NCI-H187 (cell line): Measurements from ENCODE around the gene INPP5F.
"Not testable (repeated sequence)": the region's sequence is repeated elsewhere in the genome, so short reads cannot be mapped to it uniquely, and the experiment has no call there.

ENCODE experiments used
- DNase-seq, 2 experiments: peaks; one replicate each; lab custom pipeline; 2025; lab: John Stamatoyannopoulos, UW

The INPP5F gene

DNA sequence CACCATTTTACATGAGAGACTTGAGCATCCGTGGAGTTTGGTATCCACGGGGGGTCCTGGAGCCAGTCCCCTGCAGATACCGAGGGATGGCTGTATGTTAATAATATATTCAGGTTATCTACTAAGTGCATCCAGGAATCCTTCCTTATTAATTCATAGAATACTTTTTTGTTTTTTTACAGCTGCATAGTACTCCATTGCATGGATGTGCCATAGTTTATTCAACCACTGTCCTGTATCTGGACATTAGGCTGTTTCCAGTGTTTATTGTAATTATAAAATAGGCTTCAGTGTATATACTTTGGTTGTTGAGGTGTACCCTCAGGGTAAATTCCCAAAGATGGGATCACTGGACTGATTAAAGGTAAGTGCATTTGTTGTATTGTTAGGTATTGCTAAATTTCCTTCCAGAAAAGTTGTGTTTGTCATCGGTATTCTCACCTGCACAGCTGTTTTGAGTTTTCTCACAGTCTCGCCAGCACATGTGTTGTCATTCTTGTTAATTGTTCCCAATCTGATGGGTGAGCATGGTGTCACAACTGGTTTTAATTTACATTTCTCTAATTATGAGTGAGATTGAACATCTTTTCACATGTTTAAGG, 55.1 kb downstream of the INPP5F start:
- no peak for DNase-seq

DNA sequence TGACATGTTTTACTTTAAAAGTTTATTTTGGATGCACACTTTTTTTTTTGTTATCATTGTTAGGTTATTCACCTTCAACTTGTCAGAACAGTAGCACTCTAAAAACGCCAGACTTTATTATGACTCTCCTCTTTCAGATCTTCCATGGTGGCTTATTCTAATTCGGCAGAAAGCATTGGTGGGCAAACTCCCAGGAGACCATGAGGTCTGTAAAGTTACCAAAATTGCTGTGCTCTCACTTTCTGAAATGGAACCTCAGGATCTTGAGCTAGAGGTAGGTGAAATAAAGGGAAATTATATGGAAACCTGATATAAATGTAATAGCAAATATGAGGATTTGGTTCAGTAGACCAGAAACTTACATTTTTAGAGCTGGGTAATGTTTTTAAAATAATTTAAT, 55.6 kb downstream of the INPP5F start:
- DNase-seq = no peak

DNA sequence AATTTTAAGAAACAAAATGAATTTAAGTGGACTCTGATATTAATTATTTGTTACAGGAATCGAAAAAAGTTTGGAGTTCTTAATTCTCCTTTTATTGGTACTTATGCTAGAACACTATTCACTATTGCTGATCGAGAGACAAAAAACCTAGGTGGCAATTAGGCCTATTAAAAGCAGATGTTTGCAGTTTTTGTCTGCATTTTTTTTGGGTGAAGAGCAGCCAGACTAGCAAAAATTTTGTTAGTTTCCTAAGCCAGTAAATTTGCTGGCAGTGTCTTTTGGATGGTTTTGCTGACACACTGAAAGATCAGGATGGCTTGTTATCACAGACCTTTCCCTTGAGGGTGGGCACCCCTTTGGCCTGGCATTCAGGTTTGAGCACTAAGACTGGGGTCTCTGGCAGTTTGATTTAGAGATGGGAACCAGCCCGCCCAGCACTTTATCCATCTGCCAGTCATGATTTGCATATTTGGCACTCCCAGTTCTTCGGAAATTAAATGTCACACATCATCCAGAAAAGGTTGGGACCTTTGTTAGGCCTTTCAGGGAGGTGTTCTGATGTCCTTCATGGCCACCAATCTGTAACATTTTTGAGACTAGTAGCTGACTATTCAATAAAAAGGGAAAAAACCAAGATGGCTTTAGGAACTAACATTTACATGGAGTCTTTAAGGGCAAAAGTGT, 57.3 kb downstream of the INPP5F start:
- no peak for DNase-seq

DNA sequence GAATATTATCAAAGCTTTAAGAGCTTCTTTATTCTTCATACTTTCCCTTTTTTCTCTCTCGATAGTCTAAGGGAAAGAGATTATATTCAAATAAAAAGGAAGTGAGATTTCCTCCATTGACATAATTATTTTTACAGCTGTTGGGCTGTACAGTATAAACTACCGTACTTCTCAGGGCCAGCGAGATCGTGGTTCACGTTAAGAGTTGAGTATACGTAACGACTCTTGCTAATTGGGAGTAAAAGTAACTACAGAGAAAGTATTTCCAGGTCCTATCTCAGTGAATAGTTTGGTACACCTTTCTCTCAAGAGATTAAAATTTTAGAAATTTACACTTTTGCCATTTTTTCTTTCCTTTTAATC, 57.8 kb downstream of the INPP5F start:
- no peak for DNase-seq

DNA sequence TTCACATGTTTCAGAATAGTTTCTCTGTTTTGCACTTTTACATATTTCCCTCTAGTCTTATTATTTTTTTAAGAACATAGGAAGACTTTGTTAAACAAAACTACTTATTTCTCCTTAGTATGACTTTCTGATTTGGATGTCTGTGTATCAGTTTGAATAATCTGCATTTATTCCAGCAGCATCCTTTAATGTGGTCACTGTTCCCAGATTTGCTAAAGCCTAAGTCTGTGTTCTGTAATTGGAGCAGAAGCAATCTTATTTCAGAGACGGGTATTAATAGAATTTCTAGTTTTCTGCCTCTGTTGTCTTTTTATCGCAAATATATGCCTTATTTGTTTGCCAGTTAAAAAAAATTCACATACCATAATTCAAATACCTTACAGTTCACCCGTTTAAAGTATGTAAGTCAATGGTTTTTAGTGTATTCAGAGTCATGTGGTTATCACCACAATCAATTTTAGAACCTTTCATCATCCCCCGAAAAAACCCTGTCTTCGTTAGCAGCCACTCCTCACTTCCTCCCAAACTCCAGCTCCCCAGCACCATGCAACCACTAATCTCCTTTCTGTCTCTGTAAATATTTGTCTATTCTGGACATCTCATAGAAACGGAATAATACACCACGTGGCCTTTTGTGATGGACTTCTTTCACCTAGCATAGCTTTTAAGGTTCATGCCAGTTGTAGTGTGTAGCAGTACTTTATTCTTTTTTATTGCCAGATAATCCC, 58.7 kb downstream of the INPP5F start:
- no peak for DNase-seq

DNA sequence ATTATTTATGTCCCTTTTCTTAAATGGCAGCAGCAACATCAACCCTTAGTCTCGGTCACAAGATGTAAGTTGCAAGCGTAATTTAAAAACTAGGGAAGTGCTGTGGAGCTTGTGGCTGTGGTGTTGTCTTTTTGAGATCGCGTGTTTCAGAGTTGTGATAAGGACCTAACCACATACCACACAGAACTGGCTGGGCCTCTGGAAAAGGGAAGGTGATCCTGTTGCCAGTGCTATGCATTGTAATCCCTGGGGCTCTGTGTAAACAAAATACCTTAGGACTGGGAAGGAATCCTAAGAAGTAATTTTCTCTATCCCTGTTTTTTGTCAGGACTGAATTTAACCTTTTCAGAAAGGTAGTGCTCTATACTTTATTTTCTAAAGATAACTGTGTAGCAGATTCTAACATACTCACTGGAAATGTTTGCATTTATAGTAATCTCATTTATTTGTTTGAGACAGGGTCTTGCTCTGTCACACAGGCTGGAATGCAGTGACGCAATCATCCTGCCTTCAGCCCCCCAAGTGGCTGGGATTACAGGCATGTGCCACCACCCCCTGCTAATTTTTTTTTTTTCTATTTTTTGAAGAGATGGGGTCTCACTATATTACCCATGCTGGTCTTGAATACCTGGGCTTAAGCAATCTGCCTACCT, 60.4 kb downstream of the INPP5F start:
- DNase-seq = no peak

DNA sequence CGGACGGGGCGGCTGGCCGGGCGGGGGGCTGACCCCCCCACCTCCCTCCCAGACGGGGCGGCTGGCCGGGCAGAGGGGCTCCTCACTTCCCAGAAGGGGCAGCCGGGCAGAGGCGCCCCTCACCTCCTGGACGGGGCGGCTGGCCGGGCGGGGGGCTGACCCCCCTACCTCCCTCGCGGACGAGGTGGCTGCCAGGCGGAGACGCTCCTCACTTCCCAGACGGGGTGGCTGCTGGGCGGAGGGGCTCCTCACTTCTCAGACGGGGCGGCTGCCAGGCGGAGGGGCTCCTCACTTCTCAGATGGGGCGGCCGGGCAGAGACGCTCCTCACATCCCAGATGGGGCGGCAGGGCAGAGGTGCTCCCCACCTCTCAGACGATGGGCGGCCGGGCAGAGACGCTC, 69.3 kb downstream of the INPP5F start:
- DNase-seq = not testable (repeated sequence)

DNA sequence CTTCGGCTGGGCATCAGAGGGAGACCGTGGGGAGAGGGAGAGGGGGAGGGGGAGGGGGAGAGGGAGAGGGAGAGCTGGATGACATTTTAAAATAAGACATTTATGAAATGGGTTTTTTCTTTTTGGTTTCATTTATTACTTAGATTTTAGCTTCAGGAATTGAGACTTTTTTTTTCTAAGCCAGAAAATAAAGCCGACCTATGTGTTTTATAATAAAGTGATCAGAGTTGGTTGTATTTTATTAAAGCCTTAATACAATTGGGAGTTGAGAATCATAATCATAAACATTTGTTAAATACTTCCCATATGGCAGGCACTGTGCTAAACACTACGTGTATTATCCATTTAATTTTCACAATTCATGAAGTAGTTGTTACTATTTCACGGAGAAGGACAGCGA, 70.2 kb downstream of the INPP5F start:
- DNase-seq = no peak

DNA sequence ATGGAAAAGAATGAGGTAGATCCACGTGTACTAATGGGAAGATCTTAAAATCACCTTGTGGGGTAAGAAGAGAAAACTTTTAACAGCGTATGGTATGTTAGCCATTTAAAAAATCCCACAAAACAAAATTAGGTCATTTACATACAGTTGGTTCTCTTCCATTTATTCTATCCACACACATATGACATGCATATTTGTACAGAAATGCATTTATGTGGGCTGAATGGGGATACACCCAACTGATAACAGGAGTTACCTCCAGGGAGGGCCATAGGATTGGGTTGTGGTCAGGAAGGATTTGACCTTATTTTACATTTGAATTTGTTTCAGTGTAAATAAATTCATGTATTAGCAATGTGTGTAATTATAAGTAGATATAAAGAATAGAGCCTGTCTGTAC, 75.3 kb downstream of the INPP5F start:
- no peak for DNase-seq

DNA sequence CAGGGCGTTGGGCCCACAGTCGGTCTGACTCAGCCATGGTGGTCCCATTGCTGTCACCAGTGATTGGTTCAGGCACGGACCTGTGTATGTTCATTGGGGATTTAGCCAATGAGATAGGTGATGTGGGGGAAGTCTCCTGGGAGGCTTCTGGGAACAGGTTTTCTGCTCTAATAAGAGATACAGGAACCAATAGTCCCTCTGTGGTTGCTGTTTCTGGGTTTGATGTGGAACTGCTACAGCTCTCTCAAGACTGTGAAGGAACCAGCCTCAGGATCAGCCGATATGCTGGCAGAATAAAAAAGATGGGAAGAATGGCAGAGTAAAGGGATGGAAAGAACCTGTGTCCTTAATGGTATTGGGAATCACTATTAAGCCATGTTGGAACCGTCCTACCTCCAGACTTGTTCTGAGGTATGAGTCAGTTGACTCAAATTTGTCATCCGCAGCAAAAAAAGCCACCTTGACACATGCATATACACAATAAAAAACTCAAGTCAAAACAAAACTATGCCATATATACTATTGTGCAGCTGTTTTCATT, 76.2 kb downstream of the INPP5F start:
- DNase-seq = no peak

DNA sequence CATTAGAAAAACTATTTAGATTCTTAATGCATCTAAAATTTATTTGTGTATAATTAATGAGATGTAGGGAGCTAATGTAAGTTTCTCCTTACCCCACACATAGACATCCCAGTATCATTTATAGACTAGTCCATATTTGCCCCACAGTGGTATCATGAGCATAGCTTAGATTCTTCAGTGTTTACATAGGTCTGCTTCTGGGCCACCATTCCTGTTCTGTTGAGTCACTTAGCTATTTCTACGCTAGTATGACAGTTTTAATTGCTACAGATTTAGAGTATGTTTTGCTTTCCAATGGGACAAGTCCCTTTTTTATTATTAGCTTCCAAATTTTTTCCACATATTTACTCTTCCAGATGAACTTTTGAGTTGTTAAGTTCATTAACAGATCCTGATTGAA, 77.4 kb downstream of the INPP5F start:
- no peak for DNase-seq

DNA sequence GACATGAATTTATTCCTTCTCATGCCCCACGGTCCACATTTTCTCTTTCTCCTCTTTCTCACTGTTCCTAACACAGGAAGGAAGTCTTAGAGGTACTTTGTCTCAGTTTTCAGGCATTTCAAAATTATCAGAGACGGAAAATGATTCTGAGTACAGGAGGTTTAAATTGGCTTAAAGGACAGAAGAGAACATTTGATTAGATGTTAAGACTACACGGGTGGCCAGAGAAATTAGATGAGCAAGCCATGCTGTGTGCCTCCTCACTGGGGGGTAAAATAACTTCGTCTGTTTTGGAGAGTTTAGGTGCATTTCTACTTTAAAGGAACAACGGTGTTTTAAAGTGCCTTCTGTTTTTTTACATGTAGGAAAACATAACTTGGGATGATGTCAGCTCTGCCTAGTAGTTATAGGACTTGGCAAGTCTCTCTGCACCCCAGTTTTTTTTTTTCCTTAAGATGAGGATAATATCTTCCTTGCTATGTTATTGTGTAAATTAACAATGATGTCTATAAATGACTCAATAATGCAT, 79.9 kb downstream of the INPP5F start:
- DNase-seq = no peak

DNA sequence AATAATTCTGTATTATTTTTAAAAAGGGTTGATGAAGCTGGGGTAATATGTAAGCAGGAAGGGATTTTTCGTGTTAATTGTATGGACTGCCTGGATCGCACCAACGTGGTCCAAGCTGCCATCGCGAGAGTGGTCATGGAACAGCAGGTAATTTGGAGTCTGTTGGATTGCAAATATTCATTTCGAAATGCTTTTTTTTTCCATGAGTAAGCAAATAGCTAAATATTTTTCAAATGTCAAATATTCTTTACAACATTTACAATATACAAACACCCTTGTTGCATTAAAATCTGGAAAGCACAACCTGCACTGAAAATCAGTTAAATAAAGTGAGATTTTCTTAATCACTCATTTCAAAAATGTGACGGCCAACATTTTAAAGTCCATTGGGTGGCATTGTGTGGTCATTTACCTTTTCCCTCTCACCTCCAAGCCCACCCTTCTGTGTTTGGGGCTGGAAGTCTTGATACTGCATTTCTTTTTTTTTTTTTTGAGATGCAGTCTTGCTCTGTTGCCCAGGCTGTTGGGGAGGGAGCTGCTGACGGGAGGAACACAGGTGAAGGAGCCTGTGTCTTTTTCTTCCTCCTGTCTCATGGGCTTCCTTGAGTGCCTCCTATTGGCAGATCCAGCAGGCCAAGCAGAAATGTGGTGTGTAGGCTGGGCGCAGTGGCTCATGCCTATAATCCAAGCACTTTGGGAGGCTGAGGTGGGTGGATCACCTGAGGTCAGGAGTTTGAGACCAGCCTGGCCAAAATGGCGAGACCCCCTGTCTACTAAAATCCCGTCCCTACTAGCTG, 80.7 kb downstream of the INPP5F start:
- DNase-seq = no peak

DNA sequence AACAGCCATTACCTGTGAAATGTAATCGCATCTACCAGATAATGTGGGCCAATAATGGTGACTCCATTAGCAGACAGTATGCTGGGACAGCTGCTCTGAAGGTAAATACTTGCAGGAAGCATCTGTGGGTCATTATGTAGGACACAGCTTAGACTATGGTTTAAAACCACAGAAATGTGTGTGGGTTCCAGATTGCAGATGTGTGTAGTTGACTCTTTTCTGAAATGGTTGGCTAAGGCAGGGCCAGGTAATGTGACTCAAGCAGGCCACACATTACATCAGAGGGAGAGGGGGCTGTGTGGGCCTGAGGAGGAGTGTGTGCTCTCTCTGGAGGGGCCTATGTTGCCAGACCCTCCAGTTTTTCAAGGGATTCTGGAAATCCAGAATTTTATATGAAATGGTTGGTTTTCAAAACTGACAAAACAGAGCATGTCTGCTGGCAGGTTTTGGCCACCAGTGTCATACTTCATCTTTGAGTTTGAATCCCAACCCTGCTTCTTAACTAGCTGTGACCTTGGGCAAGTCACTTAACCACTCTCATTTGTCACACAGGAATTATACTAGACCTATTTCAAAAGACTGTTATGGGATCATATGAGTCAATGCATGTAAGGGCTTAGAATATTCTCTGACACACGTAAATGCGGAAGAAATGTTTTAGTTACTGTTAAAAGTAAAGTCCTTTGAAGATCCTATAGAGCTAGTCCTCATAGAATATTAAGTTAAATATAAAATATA, 82.3 kb downstream of the INPP5F start:
- DNase-seq = no peak

DNA sequence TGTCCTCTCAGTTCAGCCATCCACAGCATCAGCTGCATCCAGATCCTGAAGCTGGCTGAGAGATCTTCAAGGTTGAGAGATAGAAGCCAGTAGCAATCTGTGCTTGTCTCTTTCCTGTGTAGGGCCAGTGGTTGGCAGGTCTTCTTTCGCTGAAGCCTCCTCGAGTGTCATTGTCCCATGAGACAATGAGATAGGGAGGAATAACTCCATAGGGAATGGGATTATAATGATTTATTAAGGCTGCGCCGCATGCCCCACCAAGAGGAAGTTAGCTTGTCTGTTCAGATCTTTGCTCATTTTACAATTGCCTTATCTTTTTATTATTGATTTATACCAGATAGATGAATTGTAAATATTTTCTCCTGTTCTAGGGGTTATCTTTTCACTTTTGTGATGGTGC, 85.3 kb downstream of the INPP5F start:
- DNase-seq = no peak

DNA sequence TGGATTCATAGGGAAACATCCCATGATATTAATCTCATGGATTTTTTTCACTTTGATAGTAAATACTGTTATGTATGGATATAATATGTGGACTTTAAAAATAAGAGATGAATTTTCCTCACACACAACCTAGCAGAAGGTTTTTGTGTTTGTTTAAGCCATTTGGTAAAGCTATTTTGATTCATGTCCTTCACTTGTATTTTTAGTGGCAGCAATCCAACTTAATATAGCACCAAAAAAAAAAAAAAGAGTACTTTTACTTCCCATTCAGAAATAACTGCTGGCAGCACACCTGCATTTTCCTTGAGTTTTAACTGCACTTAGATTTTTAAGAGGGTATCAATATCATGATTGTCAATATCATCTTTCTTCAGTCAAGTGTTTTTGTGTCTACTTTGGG, 86.8 kb downstream of the INPP5F start:
- DNase-seq = no peak

DNA sequence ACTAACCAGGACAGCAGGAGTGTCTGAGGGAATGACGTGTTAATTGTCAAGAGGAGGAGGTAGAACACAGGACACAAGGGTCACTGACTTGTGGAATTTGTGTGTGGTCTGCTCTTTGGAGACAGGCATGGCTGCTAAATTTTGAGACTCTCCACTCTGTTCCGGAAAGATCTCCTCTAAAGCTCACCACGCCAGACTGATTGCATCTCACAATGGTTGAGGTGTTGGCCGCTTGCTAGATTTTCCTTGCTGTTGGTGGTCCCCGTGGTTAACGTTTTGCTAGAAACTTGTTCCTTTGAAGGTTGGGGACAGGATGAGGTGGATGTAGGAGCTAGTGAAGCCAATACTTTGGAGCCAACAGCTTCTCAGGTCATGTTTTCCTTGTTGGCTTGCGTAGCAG, 89.8 kb downstream of the INPP5F start:
- DNase-seq = no peak

DNA sequence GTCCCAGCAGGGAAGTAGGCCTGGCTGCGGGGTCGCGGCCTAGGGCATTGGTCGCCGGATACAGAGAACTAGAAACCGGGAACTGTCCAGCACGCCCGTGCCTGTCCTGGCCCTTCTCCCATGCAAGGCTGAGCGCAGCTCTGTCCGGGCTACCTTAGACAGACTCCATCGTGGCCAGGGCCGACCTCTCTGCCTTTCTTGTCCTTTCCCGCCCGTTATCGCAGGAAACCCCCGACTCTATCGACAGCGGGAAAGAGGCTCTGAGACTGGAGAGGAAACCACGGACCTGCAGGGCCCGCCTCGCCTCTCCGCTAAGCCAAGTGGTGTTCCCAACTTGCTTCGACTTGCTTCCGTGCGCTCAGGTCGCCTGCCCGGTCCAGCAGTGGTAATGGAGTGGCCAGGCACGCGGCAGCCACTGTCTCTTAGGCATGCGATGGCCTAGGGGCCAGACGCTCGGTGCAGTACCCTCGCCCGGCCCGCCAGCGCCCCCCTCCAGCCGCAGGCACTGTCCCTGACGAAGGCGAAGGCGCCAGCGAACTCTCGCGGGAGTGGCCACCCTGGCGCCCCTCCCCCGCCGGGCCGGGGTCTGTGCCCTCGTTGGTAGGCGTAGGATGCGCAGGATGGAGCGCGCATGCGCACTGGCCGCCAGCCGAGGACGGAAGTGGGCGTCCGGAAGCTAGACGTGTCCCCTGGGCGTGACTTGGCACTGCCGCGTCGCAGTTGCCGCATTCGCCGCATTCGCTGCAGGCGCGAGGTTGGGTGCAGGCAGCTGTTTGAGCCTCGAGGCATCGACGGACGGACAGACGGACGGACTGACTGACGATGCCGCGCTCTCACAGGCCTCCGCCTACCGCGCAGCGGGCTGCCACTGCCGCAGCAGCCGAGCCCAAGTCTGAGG, 92.4 kb downstream of the INPP5F start:
- no peak for DNase-seq

DNA sequence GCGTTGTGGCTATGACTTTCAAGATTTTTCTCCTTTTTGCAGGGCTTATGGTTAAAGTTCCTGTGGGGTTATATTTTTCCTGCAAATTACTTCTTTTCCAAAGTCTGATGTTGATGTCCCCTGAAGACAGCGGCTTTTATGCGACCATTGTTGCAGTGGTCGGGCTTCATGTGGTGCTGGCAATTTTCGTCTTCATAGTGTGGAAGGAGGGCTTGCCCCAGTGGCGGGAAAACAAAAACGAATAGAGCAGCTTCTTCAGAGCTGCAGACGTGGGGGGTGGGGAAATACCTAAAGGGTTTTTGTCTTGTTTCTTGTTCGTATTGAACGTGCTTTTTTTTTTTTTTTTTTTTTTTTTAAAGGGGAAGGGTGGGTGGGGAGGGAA, 93.0 kb downstream of the INPP5F start:
- no peak for DNase-seq

DNA sequence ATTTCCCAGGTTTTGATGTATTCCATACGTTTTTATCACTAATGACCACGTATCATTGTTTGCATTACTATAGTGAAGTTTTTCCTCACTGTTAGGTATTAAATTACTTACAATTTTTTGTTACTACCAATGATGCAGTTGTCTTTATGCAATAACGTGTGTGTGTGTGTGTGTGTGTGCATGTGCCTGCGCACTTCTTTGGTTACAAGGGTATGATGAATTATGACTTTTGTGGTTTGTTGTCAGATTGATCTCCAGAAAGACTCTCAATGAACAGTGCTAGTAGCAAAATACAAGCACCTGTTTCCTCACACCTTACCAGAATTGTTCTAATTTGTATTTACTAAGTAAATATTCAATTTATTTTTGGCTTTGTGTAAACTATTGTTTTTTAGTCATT, 95.3 kb downstream of the INPP5F start:
- DNase-seq = no peak
